HEK293 (cell line): ENCODE data around the gene ATRNL1.

Experiments
- CTCF ChIP-seq: fragments of 450-650 bp; formaldehyde crosslinking; IDR thresholded peaks from 2 replicates; pipeline ENCODE4 v1.5.1; 2016; ENCODE audit warnings: missing biosample characterization, missing genetic modification characterization
- ZBTB1 ChIP-seq: fragments of 450-650 bp; formaldehyde crosslinking; IDR thresholded peaks from 2 replicates; pipeline ENCODE4 v1.5.1; 2016; ENCODE audit warnings: missing biosample characterization, missing genetic modification characterization
- ZBTB21 ChIP-seq: fragments of 450-650 bp; formaldehyde crosslinking; IDR thresholded peaks from 2 replicates; pipeline ENCODE4 v1.5.1; 2017; ENCODE audit warnings: missing biosample characterization, missing genetic modification characterization
- ZNF548 ChIP-seq: fragments of 450-650 bp; formaldehyde crosslinking; IDR thresholded peaks from 2 replicates; pipeline ENCODE4 v1.5.1; 2016; ENCODE audit warnings: missing biosample characterization, missing genetic modification characterization
- ZNF645 ChIP-seq: fragments of 450-650 bp; formaldehyde crosslinking; IDR thresholded peaks from 2 replicates; pipeline ENCODE4; 2016; ENCODE audit warnings: missing biosample characterization, missing genetic modification characterization

GRCh38 chr10:115050375-115051010, 42.7 kb upstream of the ATRNL1 start:
- no peak for TF ChIP-seq CTCF (tag by site-specific recombination)
- no peak for TF ChIP-seq ZBTB21 (tag by site-specific recombination)
- TF ChIP-seq ZBTB1 (tag by site-specific recombination) = no peak
- TF ChIP-seq ZNF548 = no peak
- no peak for TF ChIP-seq ZNF645 (tag by site-specific recombination)
